HG03442 (cell line): Measurements from ENCODE around the gene SNAPC5.
"Not testable (repeated sequence)": the region's sequence is repeated elsewhere in the genome, so short reads cannot be mapped to it uniquely, and the experiment has no call there.

Experiments used
- ATAC-seq: cut with Tn5 transposase; IDR thresholded peaks from one replicate; pipeline ENCODE4 v1.9.1; 2021; ENCODE audit warnings: mild to moderate bottlenecking, moderate library complexity; ENCODE audit not compliant: unreplicated experiment

SNAPC5 gene

DNA sequence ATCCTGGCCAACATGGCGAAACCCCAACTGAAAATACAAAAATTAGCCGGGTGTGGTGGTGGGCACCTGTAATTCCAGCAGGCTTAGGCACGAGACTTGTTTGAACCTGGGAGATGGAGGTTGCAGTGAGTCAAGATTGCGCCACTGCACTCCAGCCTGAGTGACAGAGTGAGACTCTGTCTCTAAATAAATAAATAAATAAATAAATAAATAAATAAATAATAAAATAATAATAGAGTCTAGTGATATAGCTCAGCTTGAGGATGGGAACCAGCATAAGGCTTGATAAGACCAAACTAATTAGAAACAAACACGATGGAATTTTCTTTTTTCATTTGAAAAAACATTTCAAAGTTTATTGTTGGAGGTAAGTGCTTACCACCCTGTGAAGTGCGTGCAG is 36.3 kb downstream of the SNAPC5 start:
- ATAC-seq = not testable (repeated sequence)

GRCh38 chr15:66459818-66460615 is 37.5 kb downstream of the SNAPC5 start:
- no peak for ATAC-seq

GRCh38 chr15:66456211-66456610 is 41.4 kb downstream of the SNAPC5 start:
- ATAC-seq = no peak

- no peak for ATAC-seq
These were observed 43.4 kb downstream of the SNAPC5 start for GRCh38 chr15:66454143-66454542.

DNA sequence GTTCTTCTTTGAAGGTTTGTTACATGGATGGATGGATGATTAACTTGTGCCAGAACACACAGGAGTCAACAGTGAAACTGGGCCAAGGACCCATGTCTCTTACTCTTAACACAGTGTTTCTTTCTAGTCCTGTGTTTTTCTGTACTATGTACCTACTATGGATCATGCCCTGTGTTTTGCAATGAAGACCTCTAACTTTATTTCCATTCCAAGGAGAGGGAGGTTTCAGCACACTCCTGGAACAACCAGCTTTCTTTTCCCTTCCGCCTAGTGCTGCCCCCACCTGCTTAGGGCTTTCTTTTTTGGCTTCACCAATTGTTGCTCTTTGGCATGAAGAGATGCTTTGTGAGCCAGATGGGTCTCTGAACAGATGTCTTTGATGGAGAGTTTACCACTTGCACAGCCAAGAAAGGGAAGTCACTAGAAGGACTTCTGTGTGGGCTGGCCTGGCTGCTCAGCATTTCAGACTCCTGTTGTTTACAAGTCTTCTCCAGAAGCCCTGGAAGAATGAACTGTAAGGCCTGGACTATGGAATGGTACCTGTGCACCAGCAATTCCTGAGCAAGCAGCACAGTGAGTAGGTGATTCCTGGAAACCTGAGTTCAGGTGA is 44.5 kb downstream of the SNAPC5 start:
- ATAC-seq = no peak

DNA sequence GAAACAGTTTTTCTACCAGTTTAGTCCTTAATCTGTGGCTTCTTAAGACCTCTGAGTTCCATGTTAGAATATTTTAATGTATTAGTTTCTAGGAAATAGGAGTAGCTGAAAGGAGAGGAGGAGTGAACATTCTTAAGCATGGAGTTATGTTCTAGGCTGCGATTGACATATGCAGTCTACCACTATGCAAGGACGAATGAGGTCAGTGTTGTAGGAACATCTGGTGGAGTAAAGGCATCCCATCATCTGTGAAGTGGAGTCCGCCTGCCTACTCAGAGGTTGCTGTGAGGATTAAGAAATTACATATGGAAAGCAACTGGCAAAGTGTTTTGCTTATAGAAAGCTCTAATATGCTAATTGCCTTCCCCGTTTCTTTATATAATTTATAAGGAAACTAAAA is 45.1 kb downstream of the SNAPC5 start:
- no peak for ATAC-seq
